Stimulated activated effector memory CD8-positive, alpha-beta T cell treated with anti-CD3 and anti-CD28 coated beads, Interleukin-12 subunit alpha, Interleukin-12 subunit beta, amount 100 ng/mL, for 72 hours (primary cell): ENCODE results near the gene OR2H2.

ENCODE experiments used
- ATAC-seq: fragments of 150-1000 bp; cut with Tn5 transposase; 2 replicates; pipeline ENCODE4 v1.10.0; 2021
- DNase-seq, 2 donors: peaks; one replicate each; pipeline ENCODE4 v3.0.0; 2021 to 2022; ENCODE audit warnings: low spot score in 2 of 2
- H3K27ac Mint-ChIP-seq: one replicate; pipeline ENCODE4 v1.8.0; 2022; ENCODE audit warnings: mild to moderate bottlenecking, mixed read lengths
- H3K36me3 Mint-ChIP-seq: one replicate; pipeline ENCODE4 v1.8.0; 2022; ENCODE audit warnings: mild to moderate bottlenecking, mixed read lengths
- H3K4me1 Mint-ChIP-seq: one replicate; pipeline ENCODE4 v1.8.0; 2022; ENCODE audit warnings: mixed read lengths
- H3K4me3 Mint-ChIP-seq: one replicate; pipeline ENCODE4 v1.8.0; 2022; ENCODE audit warnings: mild to moderate bottlenecking, mixed read lengths
- H3K9me3 Mint-ChIP-seq: one replicate; pipeline ENCODE4 v1.8.0; 2022; ENCODE audit warnings: mixed read lengths

Gene OR2H2

DNA sequence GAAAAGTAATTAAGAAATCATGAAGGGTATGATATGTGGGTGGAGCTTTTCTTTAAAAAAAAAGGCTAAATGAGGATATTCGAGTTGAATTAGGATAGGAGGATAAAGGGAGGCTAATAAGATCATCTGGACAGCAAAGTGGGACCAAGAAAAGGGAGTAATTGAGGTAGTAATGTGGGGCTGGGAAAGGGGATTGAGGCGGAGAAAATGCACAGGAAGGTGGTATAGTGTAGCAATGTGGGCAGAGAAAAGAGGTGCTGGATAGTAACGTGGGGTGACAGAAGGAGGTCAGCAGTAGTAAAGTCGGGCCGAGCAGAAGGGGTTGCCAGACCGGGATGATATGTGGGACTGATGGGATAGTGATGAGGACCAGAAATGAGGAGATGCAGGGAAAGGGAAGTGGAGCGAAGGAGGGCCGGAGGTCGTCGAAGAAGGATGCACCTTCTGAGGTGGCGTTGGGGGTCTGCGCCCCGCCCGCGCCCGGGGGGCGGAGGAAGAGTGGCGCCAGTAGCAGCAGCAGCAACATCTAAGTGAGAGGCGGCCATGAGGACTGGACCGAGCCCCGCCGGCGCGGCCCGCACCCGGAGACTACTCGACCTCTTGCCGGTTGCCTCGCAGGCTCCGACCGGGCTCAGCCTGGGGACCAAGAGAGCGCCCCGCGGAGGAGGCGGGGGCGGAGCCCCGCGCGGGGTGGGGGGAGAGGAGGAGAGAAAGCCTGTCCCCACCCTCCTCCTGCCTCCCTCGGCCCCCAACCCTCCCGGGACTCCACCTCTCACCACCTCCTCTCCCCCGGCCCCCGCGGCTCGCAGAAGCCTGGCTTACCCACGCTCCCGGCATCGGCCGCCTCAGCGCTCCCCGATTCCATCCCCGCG is 47.2 kb downstream of the OR2H2 start:
- no peaks in the 10 kb centered on the region for H3K9me3 Mint-ChIP-seq
- DNase-seq (peak; percentile 11 to 66), ATAC-seq (peak; percentile 58)
- peaks cover 12% of the 10 kb centered on the region for H3K36me3 Mint-ChIP-seq
- peaks cover 56% of the 10 kb centered on the region for H3K4me1 Mint-ChIP-seq
- peak overlapping the region; percentile 86 for H3K4me3 Mint-ChIP-seq
- H3K27ac Mint-ChIP-seq = peak overlapping the region; percentile 76

DNA sequence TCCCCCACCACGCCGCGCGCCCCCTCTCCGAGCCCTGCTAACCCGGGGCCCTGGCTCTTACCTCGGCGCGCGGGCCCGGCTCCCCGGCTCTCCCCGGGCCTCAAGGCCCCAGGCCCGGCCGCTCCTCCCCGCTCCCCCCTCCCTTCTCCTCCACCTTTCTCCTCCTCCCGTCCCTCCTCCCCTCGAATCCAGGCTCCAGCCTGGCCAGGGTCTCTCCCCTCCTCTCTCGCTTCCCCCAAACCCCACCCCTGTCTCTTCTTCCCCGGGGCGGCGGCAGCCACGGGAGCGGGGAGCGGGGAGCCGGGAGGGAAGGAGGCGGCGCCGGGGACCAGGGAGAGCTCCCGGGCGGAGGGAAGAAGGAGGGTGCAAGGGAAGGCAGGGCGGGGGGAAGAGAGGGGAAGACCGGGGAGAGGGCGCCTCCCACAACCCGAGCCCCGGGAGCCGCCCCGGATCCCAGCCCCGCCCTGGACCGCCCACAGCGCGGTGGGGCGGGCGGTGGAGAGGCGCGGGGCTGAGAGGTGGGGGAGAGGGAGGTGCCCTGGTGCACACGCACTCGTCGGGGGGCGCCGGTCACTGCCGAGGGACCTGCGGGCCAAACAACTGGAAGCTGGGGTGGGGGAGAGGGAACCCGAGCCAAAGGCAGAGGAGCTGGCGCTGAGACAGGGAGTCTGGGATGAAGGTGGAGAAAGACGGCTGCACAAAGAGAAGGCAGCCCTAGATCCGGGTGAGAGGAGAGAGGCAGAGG is 48.0 kb downstream of the OR2H2 start, which contains the start of gene GABBR1:
GABBR1 (minus strand) TSS at position 395 of the 745 bp plus-strand sequence. CDS start 798 bp downstream, outside the sequence.
- peak; percentile 52 to 76 for DNase-seq
- H3K4me3 Mint-ChIP-seq = peak within 1 kb of the TSS; percentile 86
- H3K27ac Mint-ChIP-seq = peak within 1 kb of the TSS; percentile 76
- peaks cover 56% of the 10 kb centered on the region for H3K4me1 Mint-ChIP-seq
- ATAC-seq = peak; percentile 85
- peaks cover 12% of the 10 kb centered on the region for H3K36me3 Mint-ChIP-seq
- no peaks in the 10 kb centered on the region for H3K9me3 Mint-ChIP-seq

DNA sequence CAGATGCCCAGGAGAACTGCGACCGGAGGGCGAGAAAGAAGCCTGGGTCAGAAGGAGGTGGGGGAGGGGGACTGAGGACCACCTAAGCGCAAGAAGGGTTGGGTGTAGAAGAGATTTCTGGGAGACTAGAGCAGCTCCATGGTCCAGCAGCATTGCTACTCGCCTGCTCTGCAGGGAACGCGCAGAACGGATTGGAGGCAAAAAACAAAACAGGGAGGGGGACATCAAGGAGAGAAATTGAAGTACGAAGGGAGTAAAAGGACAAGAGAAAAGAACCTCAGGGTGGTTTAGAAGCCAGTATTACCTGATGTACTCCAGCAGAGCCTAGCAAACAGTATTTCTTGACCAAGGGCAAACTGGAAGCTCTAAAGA is 48.6 kb downstream of the OR2H2 start:
- no peak overlapping the region for H3K27ac Mint-ChIP-seq
- no peak for ATAC-seq
- peak overlapping the region; percentile 86 for H3K4me3 Mint-ChIP-seq
- H3K9me3 Mint-ChIP-seq = no peaks in the 10 kb centered on the region
- H3K4me1 Mint-ChIP-seq = peaks cover 51% of the 10 kb centered on the region
- DNase-seq = no peak
- peaks cover 6% of the 10 kb centered on the region for H3K36me3 Mint-ChIP-seq

DNA sequence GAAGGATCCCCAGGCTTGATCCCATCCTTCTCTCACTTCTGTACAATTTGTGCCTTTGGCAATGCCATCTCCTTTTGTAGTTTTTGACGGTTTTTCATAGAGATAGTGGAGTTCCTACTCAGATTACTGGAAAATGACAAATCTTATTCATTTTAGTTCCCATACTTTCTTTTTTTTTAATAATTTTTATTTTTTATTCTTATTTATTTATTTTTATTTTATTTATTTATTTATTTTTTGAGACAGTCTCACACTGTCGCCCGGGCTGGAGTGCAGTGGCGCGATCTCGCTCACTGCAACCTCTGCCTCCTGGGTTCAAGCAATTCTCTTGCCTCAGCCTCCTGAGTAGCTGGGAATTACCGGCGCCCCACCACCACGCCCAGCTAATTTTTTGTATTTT is 52.3 kb downstream of the OR2H2 start:
- no peak overlapping the region for H3K27ac Mint-ChIP-seq
- no peaks in the 10 kb centered on the region for H3K9me3 Mint-ChIP-seq
- no peaks in the 10 kb centered on the region for H3K36me3 Mint-ChIP-seq
- no peak overlapping the region for H3K4me3 Mint-ChIP-seq
- DNase-seq (no peak), ATAC-seq (no peak)
- H3K4me1 Mint-ChIP-seq = peaks cover 21% of the 10 kb centered on the region
